ENCODE data around the gene ZC3HAV1L. TPM values are rescaled to one million over a fixed set of nuclear protein-coding genes. Genes with fewer than 3 reads are reported as not detected.

The ZC3HAV1L gene
- total and polyA plus RNA-seq, 2 of the 13 experiments (the other 11 are each of a cell fraction or from before 2014, with no cell fraction given) = 8.4 to 11.1 TPM

DNA sequence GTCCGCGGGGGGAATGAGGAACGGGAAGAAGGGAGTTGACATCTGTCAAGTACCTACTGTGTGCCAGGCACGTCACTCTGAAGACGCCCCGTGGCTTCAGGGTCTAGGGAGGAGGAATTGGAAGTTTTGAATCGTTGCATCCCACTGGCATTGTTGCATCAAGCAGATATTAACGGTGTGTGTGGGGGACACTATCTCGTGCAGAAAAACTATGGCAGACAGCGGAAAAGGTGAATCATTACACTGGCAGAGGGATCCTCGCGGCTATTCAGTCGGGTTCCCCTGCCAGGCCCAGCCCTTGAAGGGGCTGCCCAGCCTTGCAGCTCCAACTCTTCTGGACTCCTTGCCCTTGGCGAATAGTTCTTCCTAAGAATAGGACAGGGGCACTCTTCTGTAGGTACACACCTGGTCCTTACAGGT is 53.6 kb downstream of the ZC3HAV1L start:
- H3K9ac ChIP-seq (ENCODE audit: insufficient read depth, low read depth, low read length) = no peak overlapping the region
- H3K4me2 ChIP-seq (ENCODE audit: low read depth, low read length) = peak overlapping the region; percentile 80
- H4K20me1 ChIP-seq (ENCODE audit: insufficient read depth, low read length) = no peaks in the 10 kb centered on the region
- in situ Hi-C loops (cut with HindIII; ENCODE audit: extremely low pct_ligation_motif_present, low pct_unique_long_range_greater_than_20kb) = loop anchor here (5.0 kb wide), 1 partner anchor 95 kb away; no protein-coding TSS in a partner anchor
- DNase-seq (ENCODE audit: low spot score) = no peak
- no peaks in the 10 kb centered on the region for H3K36me3 ChIP-seq (replicated peaks in 1 of 2; ENCODE audit: control insufficient read depth in 1 of 2, insufficient read depth in 2 of 2, low read length in 2 of 2)
- 50% methylated on average over 14 of the region's 14 CpGs for WGBS (ENCODE audit: low lambda C conversion rate)
- H2AFZ ChIP-seq (ENCODE audit: low read length) = no peak overlapping the region
- H3K4me1 ChIP-seq (ENCODE audit: insufficient read depth, low read length) = peaks cover 20% of the 10 kb centered on the region
- peaks cover 2 to 24% of the 10 kb centered on the region in 2 experiments; a peak in 3 of 5 replicates for H3K27me3 ChIP-seq (ENCODE audit: control insufficient read depth in 1 of 2, insufficient read depth in 2 of 2, low read length in 2 of 2)
- intact Hi-C loops (cut with micrococcal nuclease; ENCODE audit: unreplicated experiment) = no loop called here
- no peaks in the 10 kb centered on the region for H3K79me2 ChIP-seq (ENCODE audit: insufficient read depth, low read length)
- BruUV-seq (replicated peaks) = no TSS peak
- ChIA-PET POLR2A (no interaction called here), CTCF (ENCODE audit: low intra/inter-chr PET ratio, low total read pairs) (interaction anchor here (1.2 kb wide), 1 partner anchor 96 kb away, joined by 3 read pairs; no protein-coding TSS in a partner anchor)
- no peak for FAIRE-seq
- peak overlapping the region in 2 of 3 experiments; percentile 51 to 79; a peak in 5 of 6 replicates for H3K4me3 ChIP-seq (replicated peaks in 1 of 3; ENCODE audit: insufficient read depth in 1 of 3, low read depth in 2 of 3, low read length in 3 of 3)
- no peak for ATAC-seq
- no peaks in the 10 kb centered on the region for H3K9me3 ChIP-seq (ENCODE audit: low read length)
- TF ChIP-seq TARDBP (CRISPR knock-in tag; IDR thresholded peaks at IDR 0.05) (no peak), DNMT1 (CRISPR knock-in tag; IDR thresholded peaks at IDR 0.05) (0 out of 2 replicates have a peak, but pooled peaks have one; percentile 10), ZNF274 (CRISPR knock-in tag; IDR thresholded peaks at IDR 0.05) (0 out of 2 replicates have a peak, but pooled peaks have one; percentile 6)
- TF ChIP-seq, protein P1, sequence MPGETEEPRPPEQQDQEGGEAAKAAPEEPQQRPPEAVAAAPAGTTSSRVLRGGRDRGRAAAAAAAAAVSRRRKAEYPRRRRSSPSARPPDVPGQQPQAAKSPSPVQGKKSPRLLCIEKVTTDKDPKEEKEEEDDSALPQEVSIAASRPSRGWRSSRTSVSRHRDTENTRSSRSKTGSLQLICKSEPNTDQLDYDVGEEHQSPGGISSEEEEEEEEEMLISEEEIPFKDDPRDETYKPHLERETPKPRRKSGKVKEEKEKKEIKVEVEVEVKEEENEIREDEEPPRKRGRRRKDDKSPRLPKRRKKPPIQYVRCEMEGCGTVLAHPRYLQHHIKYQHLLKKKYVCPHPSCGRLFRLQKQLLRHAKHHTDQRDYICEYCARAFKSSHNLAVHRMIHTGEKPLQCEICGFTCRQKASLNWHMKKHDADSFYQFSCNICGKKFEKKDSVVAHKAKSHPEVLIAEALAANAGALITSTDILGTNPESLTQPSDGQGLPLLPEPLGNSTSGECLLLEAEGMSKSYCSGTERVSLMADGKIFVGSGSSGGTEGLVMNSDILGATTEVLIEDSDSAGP (CRISPR knock-in tag; IDR thresholded peaks at IDR 0.05; ENCODE audit: borderline replicate concordance) = 0 out of 2 replicates have a peak, but pooled peaks have one; percentile 25
- H3K27ac ChIP-seq (ENCODE audit: extremely low read length, insufficient read depth, low read length) = no peak overlapping the region

All from HepG2 (cell line).